Keratinocyte (primary cell): Measurements from ENCODE around the gene DIS3L2. TPM values are rescaled to one million over a fixed set of nuclear protein-coding genes. Genes with fewer than 3 reads are reported as not detected.

Source experiments
- DNase-seq: peaks from one replicate; pipeline ENCODE4 v3.0.0-alpha.2; 2011; ENCODE audit warnings: low read depth, missing footprints, low spot score
- FAIRE-seq: peaks from 2 replicates; lab custom pipeline; 2011; peaks lifted over from hg19 to GRCh38; lab: Jason Lieb, UNC
- H2AFZ ChIP-seq: 2 replicates; pipeline ENCODE4 v1.6.0; 2012; ENCODE audit warnings: low read length, control low read depth, inconsistent platforms; ENCODE audit not compliant: control insufficient read depth
- H3K27ac ChIP-seq: 2 replicates; pipeline ENCODE4 v1.5.1; 2011; ENCODE audit warnings: low read length; ENCODE audit not compliant: control insufficient read depth, insufficient read depth
- H3K27me3 ChIP-seq: 3 replicates; pipeline ENCODE4 v1.6.0; 2011; ENCODE audit warnings: low read length; ENCODE audit not compliant: control insufficient read depth, insufficient read depth; ENCODE audit errors: extremely low read depth
- H3K36me3 ChIP-seq, 2 experiments: 2 replicates in 1 of 2; 3 replicates in 1 of 2; pipeline ENCODE4 v1.5.1; 2011; ENCODE audit warnings: low read length in 2 of 2, mild to moderate bottlenecking in 1 of 2; ENCODE audit not compliant: control insufficient read depth in 2 of 2, insufficient read depth in 2 of 2; ENCODE audit errors: extremely low read depth in 1 of 2
- H3K4me1 ChIP-seq: 3 replicates; pipeline ENCODE4 v1.5.1; 2011; ENCODE audit warnings: low read length; ENCODE audit not compliant: control insufficient read depth, insufficient read depth; ENCODE audit errors: extremely low read depth
- H3K4me2 ChIP-seq: 3 replicates; pipeline ENCODE4 v1.6.0; 2011; ENCODE audit warnings: low read depth, low read length; ENCODE audit not compliant: control insufficient read depth, insufficient read depth; ENCODE audit errors: extremely low read depth
- H3K4me3 ChIP-seq, 3 experiments: fragments of 200-600 bp in 1 of 3; sonication (generic) in 1 of 3; 2 replicates in 2 of 3; 3 replicates in 1 of 3; pipeline ENCODE4 v1.5.1; 2011 to 2016; ENCODE audit warnings: low read length in 3 of 3, mild to moderate bottlenecking in 3 of 3, control low read depth in 2 of 3, inconsistent platforms in 1 of 3, low read depth in 1 of 3, mixed read lengths in 1 of 3, mixed run types in 1 of 3, moderate library complexity in 1 of 3; ENCODE audit not compliant: control insufficient read depth in 2 of 3, insufficient read depth in 2 of 3; ENCODE audit errors: extremely low read depth in 1 of 3
- H3K79me2 ChIP-seq: 2 replicates; pipeline ENCODE4 v1.6.0; 2012; ENCODE audit warnings: low read length; ENCODE audit not compliant: control insufficient read depth, insufficient read depth
- H3K9ac ChIP-seq: 3 replicates; pipeline ENCODE4 v1.6.0; 2011; ENCODE audit warnings: low read length; ENCODE audit not compliant: control insufficient read depth, insufficient read depth; ENCODE audit errors: extremely low read depth
- H3K9me1 ChIP-seq: 3 replicates; pipeline ENCODE4 v1.6.0; 2011; ENCODE audit warnings: low read length; ENCODE audit not compliant: control insufficient read depth, insufficient read depth; ENCODE audit errors: extremely low read depth
- H3K9me3 ChIP-seq: 2 replicates; pipeline ENCODE4 v1.5.1; 2012; ENCODE audit warnings: low read depth, low read length; ENCODE audit not compliant: control insufficient read depth
- H4K20me1 ChIP-seq: 3 replicates; pipeline ENCODE4 v1.6.0; 2011; ENCODE audit warnings: low read length; ENCODE audit not compliant: control insufficient read depth, insufficient read depth; ENCODE audit errors: extremely low read depth
- CTCF ChIP-seq, 3 experiments: IDR thresholded peaks in 1 of 3; conservative IDR thresholded peaks in 1 of 3; optimal IDR thresholded peaks in 1 of 3; 2 replicates in 2 of 3; 3 replicates in 1 of 3; pipeline versions ENCODE3 to v1.5.1; 2011; ENCODE audit warnings: low read length in 3 of 3, mild to moderate bottlenecking in 3 of 3, moderate library complexity in 2 of 3, control low read depth in 1 of 3, inconsistent platforms in 1 of 3; ENCODE audit not compliant: insufficient read depth in 2 of 3; ENCODE audit errors: extremely low read depth in 1 of 3
- EZH2 ChIP-seq: IDR thresholded peaks from one replicate; pipeline ENCODE4 v1.6.1; 2012; ENCODE audit warnings: inconsistent platforms, mild to moderate bottlenecking, low read length, moderate library complexity
- dilution Hi-C: fragments of 300-500 bp; cut with MboI; formaldehyde crosslinking; loops from one replicate; pipeline ENCODE4 v1.7.0; 2020; ENCODE audit warnings: low sequenced_read_pairs; ENCODE audit not compliant: extremely low pct_ligation_motif_present
- polyA plus RNA-seq, 5 experiments: library from polyadenylated mRNA; depleted of rRNA in 3 of 5; stranded (reverse) in 3 of 5; stranded (forward) in 1 of 5; unstranded in 1 of 5; fragments of >200 nt; gene quantifications; 1 replicate in 1 of 5; 2 replicates in 3 of 5; 3 replicates in 1 of 5; pipeline versions ENCODE4 v1.2.1 to v1.2.3, GENCODE V29; 2011 to 2012; ENCODE audit warnings: missing spikeins in 2 of 5, low read depth in 1 of 5, low replicate concordance in 1 of 5

DIS3L2 gene
- polyA plus RNA-seq, 1 donor (not counting 4 experiments of a cell fraction or from before 2014, with no cell fraction given) = 8.6 TPM

DNA sequence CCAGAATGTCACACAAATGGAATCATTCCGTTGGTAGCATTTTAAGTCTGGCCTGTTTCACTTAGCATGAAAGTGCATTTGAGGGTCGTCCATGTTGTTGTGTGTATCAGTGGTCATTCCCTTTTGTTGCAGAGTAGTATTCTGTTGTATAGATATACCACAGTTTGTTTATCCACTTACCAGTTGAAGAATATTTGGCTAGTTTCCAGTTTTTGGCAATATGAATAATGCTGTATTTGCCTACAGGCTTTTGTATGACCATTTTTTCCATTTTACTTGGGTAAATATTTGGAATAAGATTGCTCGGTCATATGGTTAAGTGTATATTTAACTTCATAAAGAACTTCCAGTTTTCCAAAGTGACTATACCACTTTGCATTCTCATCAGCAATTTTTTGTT, 317.0 kb downstream of the DIS3L2 start:
- Histone ChIP-seq H3K9me1 (no peaks in the 10 kb centered on the region), H2AFZ (no peak overlapping the region), H3K9me3 (no peaks in the 10 kb centered on the region), H3K27ac (no peak overlapping the region), H3K79me2 (no peaks in the 10 kb centered on the region), H3K4me3 (no peak overlapping the region), H3K36me3 (peaks cover 0 to 4% of the 10 kb centered on the region in 2 experiments), H3K27me3 (no peaks in the 10 kb centered on the region), H3K4me2 (no peak overlapping the region), H3K9ac (no peak overlapping the region), H4K20me1 (no peaks in the 10 kb centered on the region), H3K4me1 (peaks cover 12% of the 10 kb centered on the region)
- FAIRE-seq = no peak
- DNase-seq = no peak
- dilution Hi-C loops = no loop called here
- TF ChIP-seq EZH2 (no peak), CTCF (optimal IDR thresholded peaks at IDR 0.05 in 1 of 3, IDR thresholded peaks at IDR 0.05 in 1 of 3, conservative IDR thresholded peaks at IDR 0.05 in 1 of 3; ENCODE audit: extremely low read depth in 1 of 3, insufficient read depth in 2 of 3, low read length in 3 of 3) (no peak)

DNA sequence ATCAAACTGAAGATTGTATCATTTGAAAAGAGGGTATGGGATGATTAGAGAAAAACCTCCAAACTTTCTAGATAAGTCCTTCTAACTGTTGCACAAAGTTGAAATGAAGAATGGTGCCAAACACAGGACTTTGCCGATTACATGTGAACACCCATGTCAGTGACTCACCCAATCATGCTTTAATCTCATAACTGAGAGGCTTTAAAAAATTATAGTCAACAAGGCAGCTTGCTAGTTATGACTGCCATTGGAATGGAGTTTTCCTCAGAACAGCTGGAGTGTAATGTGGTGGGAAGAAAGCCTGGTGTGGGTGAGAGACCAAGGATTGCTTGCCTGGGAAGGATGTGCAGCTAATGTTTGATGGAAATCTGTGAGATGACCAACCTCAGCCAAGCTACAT, 318.8 kb downstream of the DIS3L2 start:
- no peak for DNase-seq
- Histone ChIP-seq H3K27ac (no peak overlapping the region), H3K9ac (no peak overlapping the region), H3K79me2 (no peaks in the 10 kb centered on the region), H3K9me3 (no peaks in the 10 kb centered on the region), H3K4me2 (no peak overlapping the region), H2AFZ (no peak overlapping the region), H3K36me3 (peaks cover 0 to 3% of the 10 kb centered on the region in 2 experiments), H3K4me3 (no peak overlapping the region), H3K4me1 (peaks cover 15% of the 10 kb centered on the region), H4K20me1 (no peaks in the 10 kb centered on the region), H3K27me3 (no peaks in the 10 kb centered on the region), H3K9me1 (no peaks in the 10 kb centered on the region)
- dilution Hi-C loops = no loop called here
- TF ChIP-seq EZH2 (no peak), CTCF (optimal IDR thresholded peaks at IDR 0.05 in 1 of 3, IDR thresholded peaks at IDR 0.05 in 1 of 3, conservative IDR thresholded peaks at IDR 0.05 in 1 of 3; ENCODE audit: extremely low read depth in 1 of 3, insufficient read depth in 2 of 3, low read length in 3 of 3) (no peak)
- FAIRE-seq = no peak
